ENCODE measurements around the gene LRRC28. TPM values are rescaled to one million over a fixed set of nuclear protein-coding genes. Genes with fewer than 3 reads are reported as not detected.
"Not testable (repeated sequence)": the region's sequence is repeated elsewhere in the genome, so short reads cannot be mapped to it uniquely, and the experiment has no call there.

Gene LRRC28
- polyA plus RNA-seq (ENCODE audit: insufficient read depth in 1 of 5, insufficient read length in 5 of 5, low replicate concordance in 1 of 5), result 10 to 100 TPM; 21.5 to 34.8 (median 23.8) TPM
- long read RNA-seq, donor 1, full-length matches to known transcripts, result 4 of 4 reads
- long read RNA-seq, donor 1, partial matches to known transcripts, result 0 of 4 reads
- long read RNA-seq, donor 1, other reads (novel, unspliced or antisense), result 0 of 4 reads
- long read RNA-seq, donor 2, full-length matches to known transcripts, result 2 of 2 reads
- long read RNA-seq, donor 2, partial matches to known transcripts, result 0 of 2 reads
- long read RNA-seq, donor 2, other reads (novel, unspliced or antisense), result 0 of 2 reads
- long read RNA-seq, donor 3, full-length matches to known transcripts, result 3 of 3 reads
- long read RNA-seq, donor 3, partial matches to known transcripts, result 0 of 3 reads
- long read RNA-seq, donor 3, other reads (novel, unspliced or antisense), result 0 of 3 reads
- long read RNA-seq, donor 4, full-length matches to known transcripts, result 3 of 3 reads
- long read RNA-seq, donor 4, partial matches to known transcripts, result 0 of 3 reads
- long read RNA-seq, donor 4, other reads (novel, unspliced or antisense), result 0 of 3 reads
- long read RNA-seq, donor 5, full-length matches to known transcripts, result 5 of 5 reads
- long read RNA-seq, donor 5, partial matches to known transcripts, result 0 of 5 reads
- long read RNA-seq, donor 5, other reads (novel, unspliced or antisense), result 0 of 5 reads
- long read RNA-seq, donor 6, full-length matches to known transcripts, result 4 of 4 reads
- long read RNA-seq, donor 6, partial matches to known transcripts, result 0 of 4 reads
- long read RNA-seq, donor 6, other reads (novel, unspliced or antisense), result 0 of 4 reads
- long read RNA-seq, donor 7, full-length matches to known transcripts, result 4 of 4 reads
- long read RNA-seq, donor 7, partial matches to known transcripts, result 0 of 4 reads
- long read RNA-seq, donor 7, other reads (novel, unspliced or antisense), result 0 of 4 reads
- long read RNA-seq, donor 8, result 0 reads

- peak; percentile 99 to 100 for DNase-seq
Measured at GRCh38 chr15:99250857-99251841, at the start of gene LRRC28. Gene LRRC28 (plus strand): TSS chr15:99251481. CDS start chr15:99255958, 4,477 bp downstream.

GRCh38 chr15:99202176-99202552 lies 49.1 kb upstream of the LRRC28 start:
- no peak for DNase-seq

GRCh38 chr15:99207672-99208071 lies 43.6 kb upstream of the LRRC28 start:
- DNase-seq, result no peak

GRCh38 chr15:99209326-99209725 lies 42.0 kb upstream of the LRRC28 start:
- no peak for DNase-seq

GRCh38 chr15:99210334-99210733 lies 40.9 kb upstream of the LRRC28 start:
- DNase-seq, result no peak

- no peak for DNase-seq
Measured at GRCh38 chr15:99211926-99212325, 39.4 kb upstream of the LRRC28 start.

GRCh38 chr15:99212406-99212805 lies 38.9 kb upstream of the LRRC28 start:
- no peak for DNase-seq

GRCh38 chr15:99213187-99213811 lies 38.0 kb upstream of the LRRC28 start:
- DNase-seq, result peak; percentile 39 to 55

DNA sequence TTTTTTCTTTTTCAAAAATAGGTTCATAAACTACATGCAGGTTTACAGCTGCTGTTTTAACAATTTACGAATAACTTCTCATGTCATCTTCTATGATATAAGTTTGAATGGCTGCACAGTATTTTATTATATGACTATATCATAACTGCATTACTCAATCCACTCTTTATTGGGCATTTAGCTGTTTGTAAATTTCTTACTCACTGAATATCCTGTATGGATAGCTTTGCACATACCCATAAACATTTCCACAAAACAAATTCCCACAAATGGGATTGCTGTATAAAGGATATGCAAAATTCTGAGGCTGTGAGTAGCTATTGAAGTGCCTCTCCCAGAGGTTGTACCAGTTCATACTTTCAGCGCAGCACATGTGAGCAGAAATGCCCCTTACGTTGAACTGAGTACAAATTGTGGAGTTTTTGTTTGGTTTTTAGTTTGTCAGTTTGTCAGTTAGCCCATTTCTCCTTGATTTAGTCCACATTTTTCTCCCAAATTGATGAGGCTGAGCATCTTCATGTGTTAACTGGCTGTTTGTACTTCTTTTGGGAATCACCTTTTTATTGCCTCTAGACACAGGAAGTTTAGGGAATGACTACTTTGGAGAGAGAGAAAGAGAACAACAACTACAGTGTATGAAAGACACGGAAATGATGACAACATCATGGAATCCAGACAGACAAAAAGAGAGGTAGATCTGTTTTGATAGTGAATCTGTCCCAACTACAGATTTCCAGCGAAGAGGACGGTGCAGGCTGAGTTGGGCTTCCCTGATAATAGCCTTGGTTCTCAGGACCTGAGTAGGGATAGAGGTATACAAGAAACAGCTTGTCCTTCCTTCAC lies 26.7 kb upstream of the LRRC28 start:
- no peak for DNase-seq

DNA sequence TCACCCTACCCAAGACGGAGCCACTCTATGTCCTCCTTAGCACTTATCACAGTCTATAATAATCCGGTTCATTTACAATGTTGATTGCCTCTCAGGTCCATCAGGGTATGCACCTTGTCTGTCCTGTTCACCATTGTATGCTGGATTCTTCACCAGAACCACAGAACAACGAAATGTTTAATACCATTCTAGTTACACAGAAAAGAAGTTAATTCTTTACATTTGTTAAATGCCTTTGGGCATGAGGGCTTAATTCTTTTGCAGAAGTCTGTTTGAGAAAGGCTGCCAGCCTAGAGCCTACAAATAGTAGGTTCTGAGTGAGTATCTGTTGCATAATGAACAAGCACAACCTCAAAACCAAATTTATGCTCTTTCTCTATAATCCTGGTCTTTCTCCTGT lies 24.5 kb upstream of the LRRC28 start:
- DNase-seq, result no peak

- DNase-seq, result no peak
Measured at GRCh38 chr15:99228120-99228770, 23.0 kb upstream of the LRRC28 start.

GRCh38 chr15:99230867-99231266 lies 20.4 kb upstream of the LRRC28 start:
- DNase-seq, result no peak

DNA sequence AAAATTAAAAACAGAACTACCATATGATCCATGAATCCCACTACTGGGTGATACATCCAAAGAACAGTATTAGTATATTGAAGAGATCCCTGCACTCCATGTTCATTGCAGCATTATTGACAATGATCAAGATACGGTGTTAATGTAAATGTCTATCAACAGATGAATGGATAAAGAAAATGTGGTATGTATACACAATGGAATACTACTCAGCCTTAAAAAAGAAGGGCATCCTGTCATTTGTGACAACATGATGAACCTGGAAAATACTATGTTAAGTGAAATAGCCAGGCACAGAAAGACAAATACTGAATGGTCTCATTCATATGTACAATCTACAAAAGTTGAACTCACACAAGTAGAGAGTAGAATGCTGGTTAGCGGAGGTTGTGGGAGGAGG lies 18.5 kb upstream of the LRRC28 start:
- no peak for DNase-seq

- DNase-seq, result not testable (repeated sequence)
Measured at GRCh38 chr15:99234160-99234559, 17.1 kb upstream of the LRRC28 start.

- DNase-seq, result no peak
Measured at GRCh38 chr15:99238849-99239248, 12.4 kb upstream of the LRRC28 start.

- no peak for DNase-seq
Measured at GRCh38 chr15:99239545-99240198, 11.6 kb upstream of the LRRC28 start.

- DNase-seq, result no peak
Measured at GRCh38 chr15:99241752-99242151, 9.5 kb upstream of the LRRC28 start.

GRCh38 chr15:99244306-99244705 lies 7.0 kb upstream of the LRRC28 start:
- DNase-seq, result no peak

GRCh38 chr15:99247062-99247461 lies 4.2 kb upstream of the LRRC28 start:
- DNase-seq, result no peak
